CD4-positive, alpha-beta T cell treated with Interleukin-12 subunit alpha and Interleukin-12 subunit beta, for 1 hour (primary cell): Measurements from ENCODE around the gene IRAK4.
"Not testable (repeated sequence)": the region's sequence is repeated elsewhere in the genome, so short reads cannot be mapped to it uniquely, and the experiment has no call there.

Experiments
- DNase-seq: peaks from one replicate; pipeline ENCODE4 v3.0.0-alpha.2; 2020

The IRAK4 gene

GRCh38 chr12:43758728-43759563 lies at the start of gene IRAK4, which contains the start of gene PUS7L:
Gene IRAK4, plus strand, starts transcription at chr12:43758951. Its CDS starts 9,161 bp downstream, at chr12:43768112.
Gene PUS7L, minus strand, starts transcription at chr12:43758790. Its CDS starts 3,545 bp downstream, at chr12:43755245.
- peak; percentile 96 for DNase-seq

DNA sequence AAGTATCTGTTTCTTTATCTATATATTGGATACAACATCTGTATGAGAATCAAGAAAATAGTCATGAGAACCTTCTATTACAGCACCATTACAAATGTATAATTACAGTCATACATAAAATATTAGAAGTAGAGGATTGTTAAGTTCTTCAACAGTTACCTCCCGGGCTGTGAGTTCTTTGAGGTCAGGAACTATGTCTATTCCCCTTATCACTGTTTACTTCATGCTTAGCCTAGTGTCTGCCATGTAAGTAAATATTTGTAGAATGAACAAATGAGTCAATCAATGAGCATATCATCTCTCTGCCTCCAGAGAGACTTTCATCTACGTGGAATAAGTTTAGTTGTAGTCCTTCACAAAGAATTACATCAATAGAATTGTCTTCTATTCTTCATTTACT lies 47.4 kb upstream of the IRAK4 start:
- no peak for DNase-seq

- DNase-seq, result no peak
Observed at GRCh38 chr12:43722621-43723020, 36.1 kb upstream of the IRAK4 start.

- DNase-seq, result no peak
Observed at GRCh38 chr12:43723134-43723533, 35.6 kb upstream of the IRAK4 start.

DNA sequence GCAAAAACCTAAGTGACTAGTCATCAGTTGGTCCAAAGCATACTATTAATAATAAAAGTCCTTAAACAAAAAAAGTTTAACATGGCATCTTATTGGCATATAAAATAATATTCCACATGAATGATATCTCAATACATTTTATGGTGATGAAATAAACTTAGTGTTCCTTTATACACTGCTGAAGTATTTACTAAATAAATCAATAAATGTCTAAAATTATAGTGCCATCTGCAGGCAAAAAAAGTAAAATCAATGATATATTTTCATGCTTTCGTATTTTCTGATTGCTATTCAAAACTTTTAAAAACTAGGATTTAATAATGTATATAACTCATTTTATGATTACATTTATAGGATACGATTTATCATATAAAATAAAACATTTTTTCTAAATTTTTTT lies 30.6 kb upstream of the IRAK4 start:
- no peak for DNase-seq

DNA sequence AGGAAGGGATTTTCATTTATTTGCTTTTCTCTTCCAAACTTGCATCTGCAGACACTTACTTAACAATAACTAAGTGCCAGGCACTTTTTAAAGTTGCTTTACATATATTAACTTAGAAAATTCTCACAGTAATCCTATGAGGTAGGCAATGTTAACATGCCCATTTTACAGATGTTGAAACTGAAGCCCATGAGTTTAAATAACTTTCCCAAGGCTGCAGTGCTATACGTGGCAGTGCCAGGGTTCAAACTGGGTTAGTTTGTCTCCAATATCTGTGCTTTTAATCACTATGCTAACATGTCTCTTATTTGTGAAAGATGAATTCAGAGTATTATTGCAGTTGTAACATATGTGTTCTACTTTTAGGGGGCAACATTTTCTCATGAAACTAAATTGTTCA lies 30.1 kb upstream of the IRAK4 start:
- no peak for DNase-seq

- no peak for DNase-seq
Observed at GRCh38 chr12:43730283-43730682, 28.5 kb upstream of the IRAK4 start.

- no peak for DNase-seq
Observed at GRCh38 chr12:43733687-43734086, 25.1 kb upstream of the IRAK4 start.

GRCh38 chr12:43736927-43737440 lies 21.8 kb upstream of the IRAK4 start:
- DNase-seq, result no peak

DNA sequence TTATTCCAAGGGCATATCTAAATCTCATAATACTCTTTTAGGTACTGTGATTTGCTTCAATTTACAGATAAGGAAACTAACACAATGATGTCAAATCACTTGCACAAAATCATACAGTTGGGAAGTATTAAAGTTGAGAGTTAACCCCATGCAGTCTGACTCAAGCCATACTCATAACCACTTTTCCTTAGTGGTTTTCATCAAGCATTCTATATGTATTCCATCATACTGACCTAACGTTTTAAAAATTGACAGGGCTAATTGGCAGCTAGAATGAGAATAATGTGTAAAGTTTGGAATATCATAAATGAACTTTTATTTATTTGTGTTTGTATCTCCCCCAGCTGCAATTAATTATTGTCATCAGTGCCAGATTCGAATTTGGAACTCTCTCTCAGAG lies 21.1 kb upstream of the IRAK4 start:
- DNase-seq, result no peak

- no peak for DNase-seq
Observed at GRCh38 chr12:43740511-43741100, 18.1 kb upstream of the IRAK4 start.

DNA sequence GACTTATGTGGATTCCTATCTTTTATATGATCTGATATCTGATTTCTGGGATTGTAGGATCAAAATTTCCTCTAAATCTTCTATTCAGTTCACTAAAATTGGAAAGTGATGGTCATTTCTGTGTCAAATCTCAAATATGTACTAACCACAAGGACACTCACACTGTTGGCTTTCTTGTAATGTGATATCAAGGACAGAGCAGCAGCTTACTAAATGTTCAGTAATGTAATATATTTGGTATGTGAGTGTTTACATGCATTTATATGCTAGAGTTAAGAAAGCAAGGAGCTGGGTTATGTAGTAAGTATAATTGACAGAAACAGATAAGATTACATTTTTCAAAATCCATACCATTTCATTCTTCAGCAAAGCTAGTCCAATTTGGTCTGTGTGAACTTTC lies 16.6 kb upstream of the IRAK4 start:
- DNase-seq, result no peak

DNA sequence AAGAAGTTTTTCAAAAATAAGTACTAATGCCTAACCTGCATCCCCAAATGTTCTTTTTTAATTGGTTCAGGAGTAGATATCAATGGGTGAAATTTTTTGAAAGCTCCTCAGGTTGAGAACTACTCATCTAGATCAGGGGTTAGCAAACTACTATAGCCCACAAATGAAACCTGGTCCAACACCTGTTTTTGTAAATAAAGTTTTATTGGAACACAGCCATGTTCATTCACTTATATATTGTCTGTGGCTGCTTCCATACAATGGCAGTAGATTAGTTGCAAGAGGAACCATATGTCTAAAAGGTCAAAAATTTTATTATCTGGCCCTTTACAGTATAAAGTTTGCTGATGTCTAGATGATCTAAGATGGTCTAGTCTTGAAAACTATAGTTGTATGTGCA lies 13.9 kb upstream of the IRAK4 start:
- no peak for DNase-seq

- DNase-seq, result no peak
Observed at GRCh38 chr12:43749016-43749415, 9.7 kb upstream of the IRAK4 start.

DNA sequence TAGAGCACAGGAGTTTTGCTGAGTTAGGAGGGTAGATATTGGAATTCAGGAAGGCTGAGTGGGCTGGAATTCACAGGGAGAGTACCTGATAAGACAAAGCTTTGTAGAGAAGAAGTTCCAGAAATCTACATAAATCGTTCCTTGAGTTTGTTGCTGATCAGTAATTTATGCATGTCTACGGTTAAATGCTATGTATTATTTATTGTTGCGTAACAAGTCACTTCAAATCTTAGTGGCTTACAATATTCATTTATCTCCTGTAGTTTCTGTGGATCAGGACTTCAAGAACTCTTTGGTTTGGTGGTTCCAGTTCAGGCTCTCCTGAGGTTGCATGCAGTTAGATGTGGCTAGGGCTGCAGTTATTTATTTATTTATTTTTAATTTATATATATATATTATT lies 7.9 kb upstream of the IRAK4 start:
- DNase-seq, result no peak

GRCh38 chr12:43751360-43751759 lies 7.4 kb upstream of the IRAK4 start:
- DNase-seq, result not testable (repeated sequence)

GRCh38 chr12:43754015-43754414 lies 4.7 kb upstream of the IRAK4 start:
- no peak for DNase-seq

- DNase-seq, result no peak
Observed at GRCh38 chr12:43758247-43758727, 464 bp upstream of the IRAK4 start.

DNA sequence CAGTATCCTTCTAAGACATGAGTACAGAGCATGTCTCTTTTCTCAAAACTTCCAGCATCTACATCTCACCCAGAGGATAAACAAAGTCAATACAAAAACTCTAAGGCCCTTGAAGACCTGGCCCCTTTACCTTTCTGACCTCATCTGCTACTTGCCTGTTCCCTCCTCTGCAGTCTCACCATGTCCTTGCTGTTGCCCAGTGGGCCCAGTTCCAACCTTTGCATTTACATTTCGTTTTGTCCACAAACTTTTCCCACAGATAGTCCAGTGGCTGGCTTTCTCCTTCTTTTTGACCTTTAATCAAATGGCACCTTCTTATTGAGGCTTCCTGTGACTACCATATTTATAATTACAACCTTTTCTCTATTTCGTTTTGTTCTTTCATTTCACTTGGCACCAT lies 1.6 kb downstream of the IRAK4 start:
- no peak for DNase-seq

DNA sequence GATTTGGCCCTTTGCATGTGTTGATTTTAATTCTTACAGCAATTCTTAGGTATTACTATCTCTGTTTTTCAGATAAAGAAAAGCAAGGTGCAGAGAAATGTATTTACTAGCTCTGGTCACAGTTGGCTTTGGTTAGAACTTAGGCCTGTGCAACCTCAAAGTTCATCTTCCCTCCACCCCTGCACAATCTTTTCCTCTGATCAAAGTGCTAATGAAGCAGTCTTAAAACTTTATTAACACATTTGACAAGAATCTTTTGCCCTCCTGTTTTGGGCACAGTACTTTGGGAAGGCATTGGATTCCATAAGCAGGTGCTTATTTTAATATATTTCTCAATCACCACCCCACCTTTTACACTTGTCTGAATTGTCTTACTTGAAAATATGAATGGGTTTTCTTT lies 2.7 kb downstream of the IRAK4 start:
- DNase-seq, result no peak

- no peak for DNase-seq
Observed at GRCh38 chr12:43762596-43762995, 3.8 kb downstream of the IRAK4 start.

GRCh38 chr12:43763769-43764168 lies 5.0 kb downstream of the IRAK4 start:
- DNase-seq, result no peak

DNA sequence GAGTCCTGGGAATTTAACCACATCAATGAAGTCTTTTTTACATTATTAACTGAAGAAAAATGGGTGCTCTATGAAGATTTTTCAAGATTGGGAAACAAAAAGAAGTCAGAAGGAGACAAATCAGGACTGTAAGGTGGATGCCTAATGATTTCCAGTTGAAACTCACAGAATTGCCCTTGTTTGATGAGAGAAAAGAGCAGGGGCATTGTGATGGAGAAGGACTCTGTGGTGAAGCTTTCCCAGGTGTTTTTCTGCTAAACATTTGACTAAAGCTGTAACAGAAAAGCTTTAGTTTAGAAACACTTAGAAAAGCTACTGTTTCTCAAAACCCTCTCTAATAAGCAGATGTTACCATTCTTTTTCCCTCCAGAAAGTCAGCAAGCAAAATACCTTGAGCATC lies 5.8 kb downstream of the IRAK4 start:
- DNase-seq, result no peak

GRCh38 chr12:43766291-43766690 lies 7.5 kb downstream of the IRAK4 start:
- no peak for DNase-seq
